ENCODE measurements around the gene OR2L3. TPM values are rescaled to one million over a fixed set of nuclear protein-coding genes. Genes with fewer than 3 reads are reported as not detected.

Gene OR2L3
- total RNA-seq, 2 experiments from 2014 or later: not detected

DNA sequence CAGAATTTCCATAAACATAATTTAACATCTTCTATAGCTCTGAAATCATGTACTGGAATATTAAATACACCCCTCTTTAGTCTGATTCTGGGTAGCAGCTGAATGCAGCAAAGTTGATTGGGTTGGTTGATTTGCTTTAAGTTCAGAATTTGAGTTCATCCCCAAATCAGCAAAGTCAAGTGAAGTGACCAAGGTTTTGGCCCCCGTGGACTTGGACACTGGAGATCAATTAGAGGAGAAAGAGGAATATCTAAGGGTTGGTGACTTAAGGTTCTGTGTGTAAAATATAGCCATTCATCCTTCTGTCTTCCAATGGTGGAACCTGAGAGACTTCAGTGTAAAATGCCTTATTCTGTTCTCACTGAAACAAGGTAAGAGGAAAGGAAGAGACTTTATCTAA is 48.2 kb downstream of the OR2L3 start, which contains the start of gene OR2L13:
TSS of gene OR2L13 (plus strand) at position 301 of the 400 bp plus-strand sequence. CDS start 4,192 bp downstream, outside the sequence.
- Mint-ChIP-seq H3K4me1 (no peaks in the 10 kb centered on the region), H3K27me3 (no peaks in the 10 kb centered on the region), H3K9me3 (peaks cover 5% of the 10 kb centered on the region), H3K4me3 (no peak within 1 kb of the TSS), H3K36me3 (no peaks in the 10 kb centered on the region), H3K27ac (no peak within 1 kb of the TSS)
- no peak for DNase-seq
- no peak for ATAC-seq (ENCODE audit: low read depth)
- POLR2A ChIA-PET: no interaction called here

DNA sequence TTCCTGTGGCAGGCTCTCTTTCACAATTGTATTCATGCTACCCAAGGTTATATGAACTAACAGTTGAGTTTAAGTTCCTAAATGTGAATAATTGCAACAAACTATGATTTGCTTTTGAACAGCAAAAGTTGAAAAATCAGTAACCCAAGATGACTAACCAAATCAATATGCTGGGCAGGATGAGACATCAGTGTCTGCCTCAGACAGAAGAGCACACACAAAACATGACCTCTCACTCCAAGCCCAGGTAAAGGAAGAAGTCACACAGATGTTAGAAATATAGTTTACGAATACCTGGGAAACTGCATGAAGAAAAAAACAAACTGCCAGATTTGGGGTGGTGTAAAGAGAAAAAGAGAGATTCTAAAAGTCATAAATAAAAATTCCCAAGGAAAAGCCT is 51.9 kb downstream of the OR2L3 start:
- DNase-seq (no peak), ATAC-seq (ENCODE audit: low read depth) (no peak)
- no peaks in the 10 kb centered on the region for H3K4me1 Mint-ChIP-seq
- no peaks in the 10 kb centered on the region for H3K36me3 Mint-ChIP-seq
- no peaks in the 10 kb centered on the region for H3K27me3 Mint-ChIP-seq
- H3K4me3 Mint-ChIP-seq: no peak overlapping the region
- H3K9me3 Mint-ChIP-seq: peaks cover 2% of the 10 kb centered on the region
- POLR2A ChIA-PET: no interaction called here
- H3K27ac Mint-ChIP-seq: no peak overlapping the region

DNA sequence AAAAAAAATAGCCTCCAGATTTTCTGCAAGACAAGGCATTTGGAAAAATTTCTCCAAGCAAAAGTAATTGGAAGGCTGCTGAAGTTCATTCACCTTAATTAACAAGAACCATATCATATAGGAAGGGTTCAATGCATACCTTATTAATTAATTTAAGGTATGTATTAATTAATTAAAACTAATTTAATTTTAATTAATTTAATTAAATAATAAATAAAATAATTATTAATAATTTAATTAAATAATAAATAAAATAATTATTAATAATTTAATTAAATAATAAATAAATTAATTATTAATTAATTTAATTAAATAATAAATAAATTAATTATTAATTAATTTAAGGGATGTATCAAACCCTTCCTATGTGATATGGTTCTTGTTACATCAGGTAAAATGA is 56.2 kb downstream of the OR2L3 start:
- Mint-ChIP-seq H3K27ac (no peak overlapping the region), H3K4me3 (no peak overlapping the region), H3K4me1 (no peaks in the 10 kb centered on the region), H3K27me3 (no peaks in the 10 kb centered on the region), H3K9me3 (peaks cover 2% of the 10 kb centered on the region), H3K36me3 (no peaks in the 10 kb centered on the region)
- DNase-seq: no peak
- no peak for ATAC-seq (ENCODE audit: low read depth)
- POLR2A ChIA-PET: no interaction called here

DNA sequence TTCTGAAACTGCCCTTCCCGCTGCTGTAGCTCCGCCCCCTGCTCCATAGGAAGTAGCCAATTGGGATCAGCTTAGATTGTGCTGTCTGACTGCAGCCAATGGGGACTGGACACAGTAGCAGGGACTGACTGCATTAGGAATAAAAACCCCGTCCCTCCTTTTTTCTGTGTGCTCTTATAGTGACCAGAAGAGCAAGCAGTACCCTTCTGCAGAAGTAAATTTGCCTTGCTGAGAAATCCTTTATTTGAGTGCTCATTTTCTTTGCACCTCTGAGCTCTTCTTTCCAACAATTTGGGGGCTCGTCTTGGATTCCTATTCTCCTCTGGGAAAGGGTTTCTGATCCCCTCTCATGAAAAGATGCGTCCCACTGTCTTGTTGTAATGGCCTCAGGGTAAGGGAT is 64.5 kb downstream of the OR2L3 start:
- DNase-seq (no peak), ATAC-seq (ENCODE audit: low read depth) (no peak)
- H3K4me3 Mint-ChIP-seq: no peak overlapping the region
- POLR2A ChIA-PET: no interaction called here
- no peak overlapping the region for H3K27ac Mint-ChIP-seq
- no peaks in the 10 kb centered on the region for H3K4me1 Mint-ChIP-seq
- no peaks in the 10 kb centered on the region for H3K27me3 Mint-ChIP-seq
- no peaks in the 10 kb centered on the region for H3K36me3 Mint-ChIP-seq
- H3K9me3 Mint-ChIP-seq: peaks cover 16% of the 10 kb centered on the region

Other genes starting within 250 kb of the OR2L3 start
- gene OR14A16, start 222.7 kb upstream of the OR2L3 start, total RNA-seq: not detected
- gene OR11L1, start 204.9 kb upstream of the OR2L3 start, total RNA-seq: not detected
- gene TRIM58, start 189.6 kb upstream of the OR2L3 start, total RNA-seq: under 1 TPM; 0.08 to 0.09 TPM
- not detected for gene OR2W3, start 151.2 kb upstream of the OR2L3 start, total RNA-seq
- not detected for gene OR2T8, start 126.6 kb upstream of the OR2L3 start, total RNA-seq
- not detected for gene OR2AJ1, start 121.9 kb upstream of the OR2L3 start, total RNA-seq
- gene OR2L8, start 98.0 kb upstream of the OR2L3 start, total RNA-seq: not detected
- gene OR2AK2, start 81.6 kb upstream of the OR2L3 start, total RNA-seq: not detected
- gene OR2L5, start 33.2 kb upstream of the OR2L3 start, total RNA-seq: not detected
- under 1 TPM; 0.06 to 0.19 TPM for gene OR2L2, start 16.8 kb upstream of the OR2L3 start, total RNA-seq
- not detected for gene OR2L13, start 48.3 kb downstream of the OR2L3 start, total RNA-seq
- gene OR2M5, start 98.3 kb downstream of the OR2L3 start, total RNA-seq: not detected
- gene OR2M2, start 128.0 kb downstream of the OR2L3 start, total RNA-seq: not detected
- not detected for gene OR2M3, start 150.4 kb downstream of the OR2L3 start, total RNA-seq
- not detected for gene OR2M4, start 184.6 kb downstream of the OR2L3 start, total RNA-seq
- gene OR2T33, start 231.1 kb downstream of the OR2L3 start, total RNA-seq: not detected

Data from activated naive CD8-positive, alpha-beta T cell treated with anti-CD3 and anti-CD28 coated beads, Interleukin-2, amount 10 ng/mL, durations not matched to agents 7 days and 5 days (primary cell).